HCT116 (cell line): ENCODE data around the gene CDK16. TPM values are rescaled to one million over a fixed set of nuclear protein-coding genes. Genes with fewer than 3 reads are reported as not detected.

Source experiments
- ATAC-seq: fragments of 200-7000 bp; cut with Tn5 transposase; 2 replicates; pipeline ENCODE4 v1.9.1; 2020; ENCODE audit warnings: mild to moderate bottlenecking, moderate library complexity
- BruUV-seq: library from RNA; stranded (reverse); fragments of 400-500 nt; replicated peaks from 2 replicates; lab custom pipeline; 2021; lab: Mats Ljungman, UMichigan
- CTCF ChIA-PET: fragments of 300-600 bp; sonication (Branson Sonifier 250); formaldehyde crosslinking; loops from one replicate; lab custom pipeline; 2021; ENCODE audit warnings: antibody characterized with exemption; lab: Charles Lee
- POLR2A ChIA-PET: fragments of 300-600, 350-600 bp; sonication (Branson Sonifier 250); formaldehyde crosslinking; loops from one replicate; lab custom pipeline; 2021; ENCODE audit warnings: antibody characterized with exemption; lab: Charles Lee
- RAD21 ChIA-PET, 2 experiments: fragments of 300-600 bp; sonication (Branson Sonifier 250); formaldehyde crosslinking; loops; one replicate each; lab custom pipeline; 2023; ENCODE audit warnings: low total read pairs in 2 of 2; ENCODE audit not compliant: uncharacterized antibody in 2 of 2, unreplicated experiment in 2 of 2, low non-redundant PET in 1 of 2; lab: Charles Lee
- DNase-seq: peaks from one replicate; pipeline ENCODE4 v3.0.0-alpha.2; 2010; ENCODE audit warnings: low read depth, low spot score
- H2AFZ ChIP-seq: fragments of 200-600 bp; shearing (Covaris generic), sonication (generic); 2 replicates; pipeline ENCODE4 v1.6.1; 2017; ENCODE audit warnings: low read depth, mixed run types, mixed read lengths, antibody characterized with exemption, low read length; ENCODE audit not compliant: poor library complexity, severe bottlenecking
- H3K27ac ChIP-seq: 2 replicates; pipeline ENCODE4 v1.5.1; 2012; ENCODE audit warnings: low read depth, low read length
- H3K27me3 ChIP-seq: fragments of 200-600 bp; sonication (generic); 2 replicates; pipeline ENCODE4 v1.6.1; 2016; ENCODE audit warnings: mixed run types, low read length, mixed read lengths; ENCODE audit not compliant: insufficient read depth
- H3K36me3 ChIP-seq, 2 experiments: fragments of 200-500 bp in 1 of 2; fragments of 200-600 bp in 1 of 2; sonication (Bioruptor generic) in 1 of 2; sonication (generic) in 1 of 2; 2 replicates each; pipeline versions ENCODE4 v1.5.1 to v1.6.1; 2014 to 2016; ENCODE audit warnings: low read length in 2 of 2, inconsistent platforms in 1 of 2, mixed read lengths in 1 of 2, mixed run types in 1 of 2; ENCODE audit not compliant: insufficient read depth in 2 of 2, control insufficient read depth in 1 of 2
- H3K4me1 ChIP-seq, 2 experiments: fragments of 200-600 bp in 1 of 2; sonication (generic) in 1 of 2; 2 replicates each; pipeline versions ENCODE4 v1.5.1 to v1.6.1; 2012 to 2017; ENCODE audit warnings: low read length in 2 of 2, inconsistent platforms in 1 of 2, mild to moderate bottlenecking in 1 of 2, mixed read lengths in 1 of 2, mixed run types in 1 of 2, moderate library complexity in 1 of 2; ENCODE audit not compliant: insufficient read depth in 2 of 2, control insufficient read depth in 1 of 2
- H3K4me2 ChIP-seq: fragments of 200-600 bp; sonication (generic); 2 replicates; pipeline ENCODE4 v1.6.1; 2017; ENCODE audit warnings: mixed run types, low read length, mixed read lengths
- H3K4me3 ChIP-seq, 2 experiments: fragments of 200-600 bp in 1 of 2; sonication (generic) in 1 of 2; replicated peaks in 1 of 2; 2 replicates each; pipeline ENCODE4 v1.5.1; 2011 to 2016; ENCODE audit warnings: low read length in 2 of 2, control low read depth in 1 of 2, low read depth in 1 of 2, mild to moderate bottlenecking in 1 of 2, mixed read lengths in 1 of 2, mixed run types in 1 of 2
- H3K79me2 ChIP-seq: fragments of 200-600 bp; sonication (generic); 2 replicates; pipeline ENCODE4 v1.6.1; 2017; ENCODE audit warnings: mild to moderate bottlenecking, mixed run types, low read length, moderate library complexity, mixed read lengths; ENCODE audit not compliant: insufficient read depth
- H3K9ac ChIP-seq: fragments of 200-600 bp; sonication (generic); 2 replicates; pipeline ENCODE4 v1.6.1; 2016; ENCODE audit warnings: low read length, mixed read lengths
- H3K9me2 ChIP-seq: fragments of 200-600 bp; sonication (generic), shearing (Covaris generic); 2 replicates; pipeline ENCODE4 v1.6.1; 2017; ENCODE audit warnings: mixed run types, mild to moderate bottlenecking, moderate library complexity; ENCODE audit not compliant: insufficient read depth
- H3K9me3 ChIP-seq, 2 experiments: fragments of 200-500 bp in 1 of 2; fragments of 200-600 bp in 1 of 2; sonication (Bioruptor generic) in 1 of 2; sonication (generic) in 1 of 2; 2 replicates each; pipeline ENCODE4 v1.6.1; 2014 to 2017; ENCODE audit warnings: low read length in 2 of 2, mixed read lengths in 2 of 2, inconsistent platforms in 1 of 2, low read depth in 1 of 2, mild to moderate bottlenecking in 1 of 2, mixed run types in 1 of 2, moderate library complexity in 1 of 2; ENCODE audit not compliant: control insufficient read depth in 1 of 2, insufficient read depth in 1 of 2
- H4K20me1 ChIP-seq: fragments of 200-600 bp; sonication (generic), shearing (Covaris generic); 2 replicates; pipeline ENCODE4 v1.6.1; 2017; ENCODE audit warnings: mixed run types, mild to moderate bottlenecking, moderate library complexity; ENCODE audit not compliant: insufficient read depth
- ATF3 ChIP-seq: IDR thresholded peaks from 2 replicates; pipeline ENCODE4 v1.6.1; 2012
- ELF1 ChIP-seq: IDR thresholded peaks from 2 replicates; pipeline ENCODE4 v1.6.1; 2012; ENCODE audit warnings: low read depth, borderline replicate concordance
- FOSL1 ChIP-seq: IDR thresholded peaks from 2 replicates; pipeline ENCODE4 v1.6.1; 2012; ENCODE audit warnings: low read depth
- POLR2A ChIP-seq: IDR thresholded peaks from 2 replicates; pipeline ENCODE4 v1.7.0; 2011; ENCODE audit warnings: borderline replicate concordance; ENCODE audit not compliant: insufficient read depth, insufficient read length; ENCODE audit errors: extremely low read depth
- POLR2AphosphoS5 ChIP-seq: IDR thresholded peaks from 2 replicates; pipeline ENCODE4 v1.6.1; 2011; ENCODE audit warnings: mild to moderate bottlenecking, low read depth, low read length, moderate library complexity
- REST ChIP-seq: IDR thresholded peaks from 2 replicates; pipeline ENCODE4 v1.6.1; 2012; ENCODE audit warnings: low read depth
- SIN3A ChIP-seq: IDR thresholded peaks from 2 replicates; pipeline ENCODE4 v1.6.1; 2012; ENCODE audit warnings: low read depth
- intact Hi-C: fragments of 100-400 bp; cut with micrococcal nuclease; formaldehyde crosslinking; loops from 2 replicates; pipeline ENCODE4 v1.10.0; 2022
- total RNA-seq: library from RNA; stranded (reverse); gene quantifications from one replicate; pipeline ENCODE4 v1.2.1, GENCODE V29; 2021; ENCODE audit not compliant: unreplicated experiment

CDK16 gene
- total RNA-seq, 1 experiment from 2014 or later, result 131 TPM

GRCh38 chrX:47226071-47226470 is 7.6 kb downstream of the CDK16 start:
- Histone ChIP-seq H3K4me2 (no peak overlapping the region), H3K4me3 (no peak overlapping the region), H3K9ac (no peak overlapping the region), H3K4me1 (no peaks in the 10 kb centered on the region), H3K36me3 (peaks cover 14 to 27% of the 10 kb centered on the region in 2 experiments), H3K27me3 (no peaks in the 10 kb centered on the region), H3K27ac (no peak overlapping the region), H2AFZ (no peak overlapping the region), H3K9me2 (no peaks in the 10 kb centered on the region), H3K9me3 (no peaks in the 10 kb centered on the region), H4K20me1 (no peaks in the 10 kb centered on the region), H3K79me2 (peaks cover 24% of the 10 kb centered on the region)
- RAD21 ChIA-PET, result no interaction called here
- ATAC-seq (no peak), DNase-seq (no peak)
- BruUV-seq, result no TSS peak
- intact Hi-C loops, result no loop called here
- POLR2A ChIA-PET, result no interaction called here
- TF ChIP-seq POLR2A (no peak), ELF1 (no peak), SIN3A (no peak), REST (no peak)
- CTCF ChIA-PET, result no interaction called here

GRCh38 chrX:47226531-47227333 is 8.3 kb downstream of the CDK16 start:
- Histone ChIP-seq H3K36me3 (peaks cover 14 to 23% of the 10 kb centered on the region in 2 experiments), H3K4me2 (no peak overlapping the region), H3K27ac (no peak overlapping the region), H3K79me2 (peaks cover 17% of the 10 kb centered on the region), H2AFZ (no peak overlapping the region), H4K20me1 (no peaks in the 10 kb centered on the region), H3K4me1 (peaks cover 0 to 3% of the 10 kb centered on the region in 2 experiments; a peak in 1 of 4 replicates), H3K9me2 (no peaks in the 10 kb centered on the region), H3K9me3 (no peaks in the 10 kb centered on the region), H3K4me3 (no peak overlapping the region), H3K27me3 (no peaks in the 10 kb centered on the region), H3K9ac (no peak overlapping the region)
- TF ChIP-seq REST, result no peak
- no peak for TF ChIP-seq ATF3
- no peak for TF ChIP-seq FOSL1
- TF ChIP-seq POLR2AphosphoS5, result no peak
- ChIA-PET RAD21 (no interaction called here), POLR2A (no interaction called here), CTCF (no interaction called here)
- DNase-seq, result no peak
- no TSS peak for BruUV-seq
- no peak for ATAC-seq
- intact Hi-C loops, result no loop called here
